Activated T-cell treated with anti-CD3 and anti-CD28 coated beads, Interleukin-2, amount 50 U/mL, for 72 hours (primary cell): ENCODE data around the gene PBOV1. TPM values are rescaled to one million over a fixed set of nuclear protein-coding genes. Genes with fewer than 3 reads are reported as not detected.

Source experiments
- ATAC-seq, 2 donors: fragments of 150-1000 bp; cut with Tn5 transposase; replicated peaks in 1 of 2; 2 replicates each; pipeline ENCODE4 v1.10.0; 2021; ENCODE audit warnings: moderate library complexity in 2 of 2, mild to moderate bottlenecking in 1 of 2
- DNase-seq, 2 donors: peaks; one replicate each; pipeline ENCODE4 v3.0.0; 2021 to 2022; ENCODE audit warnings: mixed read lengths in 1 of 2
- H3K27ac Mint-ChIP-seq: one replicate; pipeline ENCODE4 v1.8.0; 2022; ENCODE audit warnings: mild to moderate bottlenecking, moderate library complexity, mixed read lengths
- H3K27me3 Mint-ChIP-seq: one replicate; pipeline ENCODE4 v1.8.0; 2022; ENCODE audit warnings: low read depth, mixed read lengths
- H3K36me3 Mint-ChIP-seq, 2 donors: one replicate each; pipeline ENCODE4 v1.8.0; 2022; ENCODE audit warnings: mixed read lengths in 2 of 2, mild to moderate bottlenecking in 1 of 2; ENCODE audit not compliant: insufficient read depth in 2 of 2
- H3K4me1 Mint-ChIP-seq: one replicate; pipeline ENCODE4 v1.8.0; 2022; ENCODE audit warnings: low read depth, mixed read lengths
- H3K4me3 Mint-ChIP-seq, 2 donors: one replicate each; pipeline ENCODE4 v1.8.0; 2022; ENCODE audit warnings: mild to moderate bottlenecking in 2 of 2, mixed read lengths in 2 of 2, moderate library complexity in 2 of 2
- H3K9me3 Mint-ChIP-seq, 2 donors: one replicate each; pipeline ENCODE4 v1.8.0; 2022; ENCODE audit warnings: mixed read lengths in 2 of 2
- total RNA-seq, 2 donors: library from RNA; stranded (reverse); gene quantifications; one replicate each; pipeline ENCODE4 v1.2.3, GENCODE V29; 2022

PBOV1 gene
- total RNA-seq = not detected

DNA sequence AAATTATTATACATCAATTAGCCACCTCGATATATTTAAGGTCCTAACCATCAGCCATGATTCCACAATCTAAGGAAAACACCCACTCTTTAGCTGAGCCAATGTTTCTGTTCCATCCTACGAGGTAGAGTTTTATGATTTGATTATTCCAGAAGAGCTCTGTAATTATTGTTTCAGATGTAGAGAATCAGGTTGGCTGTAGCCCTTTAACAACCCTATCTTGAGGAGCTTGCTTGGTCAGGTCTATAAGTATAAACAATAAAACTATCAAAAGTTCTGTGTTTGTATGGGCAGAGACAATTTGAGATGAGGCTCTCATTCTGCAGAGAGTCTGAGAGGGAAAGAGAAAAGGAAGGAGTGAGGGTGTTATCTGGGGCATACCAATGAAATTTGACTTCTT, at the start of gene PBOV1:
PBOV1 (minus strand) TSS at position 43 of the 400 bp plus-strand sequence. CDS start 96 bp downstream, outside the sequence.
- H3K9me3 Mint-ChIP-seq = no peaks in the 10 kb centered on the region
- no peak within 1 kb of the TSS for H3K4me3 Mint-ChIP-seq
- peaks cover 34% of the 10 kb centered on the region for H3K27me3 Mint-ChIP-seq
- DNase-seq = no peak
- H3K4me1 Mint-ChIP-seq = no peaks in the 10 kb centered on the region
- H3K36me3 Mint-ChIP-seq = no peaks in the 10 kb centered on the region
- no peak within 1 kb of the TSS for H3K27ac Mint-ChIP-seq
- ATAC-seq = no peak

DNA sequence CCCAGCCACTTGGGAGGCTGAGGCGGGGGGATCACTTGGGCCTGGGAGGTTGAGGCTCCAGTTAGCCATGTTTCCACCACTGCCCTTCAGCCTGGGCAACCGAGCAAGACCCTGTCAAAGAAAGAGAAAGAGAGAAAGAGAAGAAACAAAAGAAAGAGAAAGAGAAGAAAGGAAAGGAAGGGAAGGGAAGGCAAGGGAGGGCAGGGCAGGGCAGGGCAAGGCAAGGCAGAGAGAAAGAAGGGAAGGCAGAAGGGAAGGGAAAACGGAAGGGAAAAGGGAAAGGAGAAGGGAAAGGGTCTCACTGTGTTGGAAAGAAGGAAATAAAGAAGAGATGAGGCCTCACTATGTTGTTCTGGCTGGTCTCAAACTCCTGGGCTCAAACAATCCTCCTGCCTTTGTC, 47.8 kb upstream of the PBOV1 start:
- no peak overlapping the region for H3K27ac Mint-ChIP-seq
- DNase-seq = no peak
- peaks cover 19% of the 10 kb centered on the region for H3K27me3 Mint-ChIP-seq
- no peaks in the 10 kb centered on the region for H3K36me3 Mint-ChIP-seq
- no peak overlapping the region for H3K4me3 Mint-ChIP-seq
- H3K9me3 Mint-ChIP-seq = no peaks in the 10 kb centered on the region
- no peak for ATAC-seq
- no peaks in the 10 kb centered on the region for H3K4me1 Mint-ChIP-seq

DNA sequence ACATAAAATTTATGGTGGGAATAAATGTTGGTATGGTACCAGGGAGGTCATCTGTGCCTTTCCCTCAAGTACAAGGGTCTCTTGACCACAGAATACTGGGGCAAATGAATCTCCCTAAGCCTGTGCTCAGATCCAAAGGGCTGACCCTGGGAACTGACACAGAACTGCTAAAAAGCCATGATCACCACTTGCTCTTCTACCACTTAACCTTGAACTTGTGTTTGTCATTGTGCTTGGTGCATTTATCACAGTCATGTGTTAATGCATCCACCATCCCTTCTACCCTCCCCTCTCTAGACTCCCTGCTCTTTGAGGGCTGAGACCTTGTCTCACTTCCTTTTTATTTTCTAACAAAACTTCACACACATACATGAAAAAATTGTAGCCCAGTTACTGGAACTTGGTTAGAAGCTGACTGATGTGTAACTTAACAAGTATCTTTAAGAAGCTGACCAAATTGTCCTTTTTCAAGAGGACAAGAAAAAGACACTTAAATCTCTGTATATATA, 46.1 kb upstream of the PBOV1 start:
- Mint-ChIP-seq H3K27me3 (peaks cover 10% of the 10 kb centered on the region), H3K27ac (no peak overlapping the region), H3K4me1 (no peaks in the 10 kb centered on the region), H3K4me3 (no peak overlapping the region), H3K36me3 (no peaks in the 10 kb centered on the region), H3K9me3 (no peaks in the 10 kb centered on the region)
- ATAC-seq = no peak
- no peak for DNase-seq

DNA sequence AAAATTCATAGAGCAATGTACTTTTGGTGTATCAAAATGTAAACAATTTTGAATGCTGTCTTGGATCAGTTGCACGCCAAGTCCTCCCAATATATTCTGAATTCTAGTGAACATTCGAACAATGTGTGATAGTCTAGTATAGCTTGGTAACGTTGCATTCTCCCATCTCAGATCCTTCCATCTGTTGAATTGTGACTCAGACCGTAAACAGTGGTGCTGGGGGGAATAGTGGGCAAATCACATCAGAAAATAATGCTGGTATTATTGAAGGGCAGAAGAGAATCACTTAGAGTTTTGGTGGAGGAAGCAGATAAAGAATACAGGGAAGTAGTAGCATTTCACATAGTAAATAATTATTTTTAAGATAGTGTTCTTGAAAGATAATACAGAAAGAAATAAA, 45.7 kb upstream of the PBOV1 start:
- Mint-ChIP-seq H3K27me3 (peaks cover 10% of the 10 kb centered on the region), H3K36me3 (no peaks in the 10 kb centered on the region), H3K9me3 (no peaks in the 10 kb centered on the region), H3K4me1 (no peaks in the 10 kb centered on the region), H3K4me3 (no peak overlapping the region), H3K27ac (no peak overlapping the region)
- DNase-seq (no peak), ATAC-seq (no peak)

DNA sequence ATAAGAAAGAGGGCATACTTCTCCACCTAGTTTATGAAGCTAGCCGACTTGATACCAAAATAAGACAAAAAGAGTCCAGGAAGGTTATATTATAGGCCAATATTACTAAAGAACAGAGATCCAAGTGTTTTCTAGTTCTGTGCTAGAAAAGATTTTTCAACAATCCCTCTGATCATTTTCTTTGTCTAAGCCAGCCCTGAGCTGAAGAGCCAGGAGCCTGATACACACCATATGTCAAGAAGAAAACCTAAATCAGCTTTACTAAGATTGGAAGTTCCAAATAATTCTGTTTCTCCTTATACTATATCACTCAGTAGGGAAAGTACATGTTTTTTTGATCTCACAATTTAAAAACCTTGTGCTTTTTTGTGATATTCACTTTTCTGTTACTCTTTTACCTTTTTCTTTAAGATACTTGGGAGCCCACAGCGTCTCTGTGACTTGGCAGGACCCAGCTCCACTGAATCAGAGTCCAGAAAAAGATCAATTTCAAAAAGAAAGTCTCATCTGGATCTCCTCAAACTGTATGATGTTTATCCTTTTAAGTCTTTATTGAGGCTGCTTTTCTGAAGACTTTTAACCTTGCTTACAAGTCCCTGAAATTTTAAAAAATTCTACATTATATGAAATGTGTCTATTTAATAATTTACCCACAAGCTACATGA, 43.0 kb upstream of the PBOV1 start:
- Mint-ChIP-seq H3K36me3 (no peaks in the 10 kb centered on the region), H3K9me3 (no peaks in the 10 kb centered on the region), H3K27me3 (peaks cover 13% of the 10 kb centered on the region), H3K27ac (no peak overlapping the region), H3K4me3 (no peak overlapping the region), H3K4me1 (no peaks in the 10 kb centered on the region)
- DNase-seq (no peak), ATAC-seq (no peak)

DNA sequence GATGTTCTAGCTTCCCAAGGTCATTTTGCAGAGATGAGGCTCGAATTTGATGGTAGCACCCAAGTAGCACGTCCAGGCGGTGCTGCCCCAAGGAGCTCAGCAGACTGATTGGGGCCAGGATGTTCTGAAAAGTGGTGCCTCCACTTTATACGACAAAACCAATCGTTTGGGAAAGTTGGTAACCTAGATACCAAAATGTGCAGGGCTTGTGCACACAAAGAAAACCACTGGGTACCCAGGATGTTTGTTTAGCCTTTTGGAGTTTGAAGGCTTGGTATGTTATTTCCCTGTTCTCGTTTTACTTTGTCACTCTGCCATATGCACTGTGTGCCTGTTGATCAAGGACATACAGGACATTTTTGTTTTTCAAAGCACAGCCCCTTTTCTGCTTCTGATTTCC, 40.7 kb upstream of the PBOV1 start:
- Mint-ChIP-seq H3K4me3 (no peak overlapping the region), H3K27me3 (peaks cover 9% of the 10 kb centered on the region), H3K27ac (no peak overlapping the region), H3K36me3 (no peaks in the 10 kb centered on the region), H3K4me1 (no peaks in the 10 kb centered on the region), H3K9me3 (no peaks in the 10 kb centered on the region)
- ATAC-seq = no peak
- no peak for DNase-seq

DNA sequence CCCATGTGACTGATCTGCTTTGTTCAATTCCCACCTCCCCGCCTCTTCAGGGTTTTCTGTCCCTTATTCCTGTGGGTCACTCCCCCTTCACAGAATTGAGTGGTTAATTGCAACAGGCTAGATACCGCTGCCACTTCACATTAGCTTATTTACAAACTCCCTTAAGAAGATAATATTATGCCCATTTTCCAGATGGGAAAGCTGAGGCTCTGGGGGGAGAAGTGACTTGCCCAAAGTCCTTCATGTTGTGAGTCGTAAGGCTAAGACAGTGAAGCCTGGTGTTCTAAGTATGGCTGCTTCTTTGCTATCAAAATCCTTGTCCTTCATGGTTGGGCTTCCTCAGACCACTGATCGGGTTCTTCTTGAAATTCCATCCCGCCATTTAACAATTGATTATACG, 39.9 kb upstream of the PBOV1 start:
- Mint-ChIP-seq H3K27ac (no peak overlapping the region), H3K27me3 (peaks cover 15% of the 10 kb centered on the region), H3K4me3 (no peak overlapping the region), H3K9me3 (no peaks in the 10 kb centered on the region), H3K4me1 (no peaks in the 10 kb centered on the region), H3K36me3 (no peaks in the 10 kb centered on the region)
- DNase-seq (no peak), ATAC-seq (no peak)

DNA sequence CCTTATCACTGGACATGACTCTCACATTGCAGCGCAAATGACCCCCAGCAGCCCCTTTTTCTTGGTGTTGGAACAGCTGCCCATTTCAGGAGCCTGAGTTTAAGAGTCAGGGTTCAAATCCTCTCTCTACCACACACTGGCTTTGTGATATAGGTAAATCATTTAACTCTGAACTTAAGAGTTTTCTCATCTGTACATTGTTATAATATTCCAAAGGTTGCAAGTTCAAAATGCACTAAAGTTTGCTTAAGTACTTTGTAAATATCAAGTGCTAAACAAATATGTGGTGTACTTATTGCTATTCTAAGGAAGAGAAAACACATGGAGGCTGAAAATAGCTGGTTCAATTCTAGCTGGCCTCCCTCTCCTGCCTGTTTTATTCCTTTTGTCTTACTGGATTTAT, 39.3 kb upstream of the PBOV1 start:
- no peaks in the 10 kb centered on the region for H3K36me3 Mint-ChIP-seq
- no peak overlapping the region for H3K27ac Mint-ChIP-seq
- no peak for DNase-seq
- H3K4me3 Mint-ChIP-seq = no peak overlapping the region
- no peak for ATAC-seq
- no peaks in the 10 kb centered on the region for H3K4me1 Mint-ChIP-seq
- H3K27me3 Mint-ChIP-seq = peaks cover 15% of the 10 kb centered on the region
- H3K9me3 Mint-ChIP-seq = no peaks in the 10 kb centered on the region

DNA sequence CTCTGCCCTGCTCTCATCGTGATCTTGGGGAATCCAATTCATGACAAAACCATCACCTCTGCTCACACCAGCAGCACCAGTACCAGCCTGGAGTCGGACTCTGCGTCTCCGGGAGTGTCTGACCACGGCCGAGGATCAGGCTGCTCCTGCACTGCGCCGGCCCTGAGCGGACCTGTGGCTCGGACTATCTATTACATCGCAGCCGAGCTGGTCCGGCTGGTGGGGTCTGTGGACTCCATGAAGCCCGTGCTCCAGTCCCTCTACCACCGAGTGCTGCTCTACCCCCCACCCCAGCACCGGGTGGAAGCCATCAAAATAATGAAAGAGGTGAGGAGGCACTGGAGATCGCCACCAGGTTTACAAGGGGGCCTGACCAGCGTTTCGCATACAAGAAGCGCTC, 37.2 kb upstream of the PBOV1 start:
- ATAC-seq = no peak
- Mint-ChIP-seq H3K4me1 (no peaks in the 10 kb centered on the region), H3K27ac (no peak overlapping the region)

DNA sequence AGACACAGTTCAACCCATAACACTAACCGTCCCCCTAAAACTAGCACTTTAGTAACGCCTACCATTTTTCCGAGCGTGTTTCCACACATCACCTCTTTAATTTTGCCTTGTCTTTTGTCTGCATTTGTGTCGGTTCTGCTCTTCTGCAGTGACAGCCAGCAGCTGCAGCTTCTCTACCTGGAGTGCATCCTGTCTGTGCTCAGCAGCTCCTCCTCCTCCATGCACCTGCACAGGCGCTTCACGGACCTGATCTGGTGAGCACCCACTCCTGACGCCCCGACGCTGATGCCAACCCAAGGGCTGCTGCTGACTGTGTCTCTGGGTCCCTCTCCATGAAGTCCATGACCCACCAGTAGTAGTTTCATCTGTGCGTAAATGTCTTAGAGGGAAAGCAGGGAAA, 35.4 kb upstream of the PBOV1 start:
- DNase-seq (no peak), ATAC-seq (no peak)
- H3K27ac Mint-ChIP-seq = no peak overlapping the region
- H3K4me1 Mint-ChIP-seq = no peaks in the 10 kb centered on the region
- no peak overlapping the region for H3K4me3 Mint-ChIP-seq
- H3K9me3 Mint-ChIP-seq = no peaks in the 10 kb centered on the region
- H3K36me3 Mint-ChIP-seq = no peaks in the 10 kb centered on the region
- peaks cover 23% of the 10 kb centered on the region for H3K27me3 Mint-ChIP-seq

More for the DNA sequence above, 37.2 kb upstream of the PBOV1 start:
- Mint-ChIP-seq H3K36me3 (no peaks in the 10 kb centered on the region), H3K4me3 (no peak overlapping the region), H3K27me3 (peaks cover 23% of the 10 kb centered on the region), H3K9me3 (no peaks in the 10 kb centered on the region)
- DNase-seq = no peak

DNA sequence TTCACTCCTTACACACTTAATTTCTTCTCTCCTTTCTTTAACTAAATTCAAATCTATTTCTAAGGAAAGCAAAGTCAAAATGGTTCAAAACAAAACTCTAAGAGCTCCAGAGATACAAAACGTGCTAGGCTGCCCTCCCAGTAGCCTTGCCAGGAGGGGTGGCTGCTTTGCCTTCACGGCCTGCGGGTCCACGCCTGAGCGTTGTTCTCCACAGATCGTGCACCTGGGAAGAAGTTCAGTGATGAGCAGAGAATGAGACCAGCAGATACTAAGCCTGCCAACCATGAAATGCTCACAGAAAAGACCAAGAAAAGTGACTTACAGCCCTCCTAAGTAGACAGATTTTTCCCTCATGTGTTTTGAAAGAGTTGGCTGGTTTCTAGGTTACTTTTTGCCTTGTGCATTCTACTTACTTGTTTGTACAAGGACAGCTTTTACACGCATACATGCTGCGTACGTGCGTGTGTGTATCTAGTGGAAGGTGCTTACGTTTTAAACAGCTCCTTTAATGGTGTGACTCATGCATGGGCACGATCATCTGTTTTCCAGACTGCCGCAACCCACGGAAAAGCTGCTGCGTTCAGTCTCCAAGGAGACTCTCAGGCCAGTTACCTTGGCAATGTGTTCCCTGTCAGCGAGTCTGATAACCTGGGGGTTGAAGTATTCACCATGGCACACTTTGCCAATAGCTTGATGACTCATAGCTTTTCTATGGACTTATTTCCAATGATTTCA, 32.4 kb upstream of the PBOV1 start:
- H3K27ac Mint-ChIP-seq = no peak overlapping the region
- DNase-seq (no peak), ATAC-seq (no peak)
- no peaks in the 10 kb centered on the region for H3K9me3 Mint-ChIP-seq
- H3K36me3 Mint-ChIP-seq = no peaks in the 10 kb centered on the region
- H3K27me3 Mint-ChIP-seq = peaks cover 15% of the 10 kb centered on the region
- no peak overlapping the region for H3K4me3 Mint-ChIP-seq
- H3K4me1 Mint-ChIP-seq = no peaks in the 10 kb centered on the region

DNA sequence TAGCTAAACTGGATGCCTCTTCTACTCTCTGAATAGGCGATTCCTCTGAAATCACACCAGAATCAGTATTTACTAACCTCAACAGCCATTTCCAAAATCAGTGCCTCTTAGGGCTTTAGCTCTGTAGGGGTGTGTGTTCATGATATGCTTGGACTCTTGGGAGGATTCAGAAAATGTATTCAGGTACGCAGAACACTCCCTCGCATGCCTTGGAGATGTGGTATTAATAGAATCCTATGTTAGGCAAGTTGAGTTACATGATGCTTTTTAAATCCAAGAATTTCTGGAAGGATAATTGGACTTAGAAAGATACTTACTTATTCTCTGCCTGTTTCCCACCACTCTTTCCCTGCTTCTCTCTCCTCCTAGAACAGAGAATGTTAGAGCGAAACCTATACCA, 31.8 kb upstream of the PBOV1 start:
- Mint-ChIP-seq H3K9me3 (no peaks in the 10 kb centered on the region), H3K4me1 (no peaks in the 10 kb centered on the region), H3K36me3 (no peaks in the 10 kb centered on the region), H3K27me3 (peaks cover 15% of the 10 kb centered on the region), H3K4me3 (no peak overlapping the region), H3K27ac (no peak overlapping the region)
- DNase-seq (no peak), ATAC-seq (no peak)

DNA sequence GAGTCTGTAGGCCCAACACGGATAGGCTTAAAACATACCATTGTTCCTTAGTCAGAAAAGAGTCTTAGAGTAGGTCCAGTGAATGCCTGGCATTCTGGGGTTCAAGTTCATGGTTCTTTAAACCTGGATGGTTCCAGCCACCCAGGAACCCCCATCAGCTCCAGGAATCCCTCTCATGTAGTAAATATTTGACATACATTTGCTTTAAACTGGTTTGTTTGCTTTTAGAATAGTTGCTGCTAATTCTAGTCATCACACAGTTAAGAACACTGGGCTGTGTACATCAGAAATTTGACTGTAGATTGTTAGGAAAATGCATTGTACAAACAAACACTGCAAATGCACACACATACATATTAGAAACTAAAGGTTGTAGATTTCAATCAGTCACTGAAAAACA, 30.6 kb upstream of the PBOV1 start:
- no peak overlapping the region for H3K4me3 Mint-ChIP-seq
- no peaks in the 10 kb centered on the region for H3K9me3 Mint-ChIP-seq
- no peak for ATAC-seq
- no peak for DNase-seq
- H3K4me1 Mint-ChIP-seq = no peaks in the 10 kb centered on the region
- H3K36me3 Mint-ChIP-seq = no peaks in the 10 kb centered on the region
- H3K27me3 Mint-ChIP-seq = peaks cover 20% of the 10 kb centered on the region
- H3K27ac Mint-ChIP-seq = no peak overlapping the region

DNA sequence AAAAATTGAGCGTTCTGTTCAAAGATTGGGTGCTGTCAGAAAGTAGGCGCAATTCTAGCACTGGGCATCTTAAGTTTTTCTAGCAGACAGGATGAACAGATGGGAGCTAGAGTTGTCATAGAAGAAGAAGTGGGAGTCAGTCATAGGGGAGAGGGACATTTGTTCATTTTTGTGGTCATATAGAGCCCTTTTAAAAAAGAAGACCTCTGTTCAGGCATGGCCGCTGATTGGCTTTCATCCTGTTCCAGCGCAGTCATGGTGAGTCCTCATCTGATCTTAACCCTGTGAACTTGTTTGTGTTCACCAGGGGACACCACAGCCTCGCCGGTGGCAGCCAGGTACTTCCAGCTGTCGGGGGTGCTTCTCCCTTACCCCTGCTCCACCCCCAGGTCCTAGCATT, 29.7 kb upstream of the PBOV1 start:
- Mint-ChIP-seq H3K27me3 (peaks cover 25% of the 10 kb centered on the region), H3K9me3 (no peaks in the 10 kb centered on the region), H3K36me3 (no peaks in the 10 kb centered on the region), H3K27ac (no peak overlapping the region), H3K4me3 (no peak overlapping the region), H3K4me1 (no peaks in the 10 kb centered on the region)
- ATAC-seq = no peak
- DNase-seq = no peak
